T47D (cell line): ENCODE results near the gene ACTG1.
A peak's percentile ranks its signal among the peaks of the same experiment; 100 is the strongest.

Experiments
- DNase-seq, 2 experiments: peaks; one replicate each; pipeline versions ENCODE4 v3.0.0 to v3.0.0-alpha.2; 2011 to 2012; ENCODE audit warnings: low read depth in 1 of 2, low spot score in 1 of 2
- JUND ChIP-seq: IDR thresholded peaks from 2 replicates; pipeline ENCODE4 v1.6.1; 2012; ENCODE audit warnings: low read depth
- in situ Hi-C: cut with HindIII; loops from 2 replicates; pipeline ENCODE4 v1.10.0; 2016; ENCODE audit warnings: low sequenced_read_pairs, low pct_unique_long_range_greater_than_20kb

Gene ACTG1

DNA sequence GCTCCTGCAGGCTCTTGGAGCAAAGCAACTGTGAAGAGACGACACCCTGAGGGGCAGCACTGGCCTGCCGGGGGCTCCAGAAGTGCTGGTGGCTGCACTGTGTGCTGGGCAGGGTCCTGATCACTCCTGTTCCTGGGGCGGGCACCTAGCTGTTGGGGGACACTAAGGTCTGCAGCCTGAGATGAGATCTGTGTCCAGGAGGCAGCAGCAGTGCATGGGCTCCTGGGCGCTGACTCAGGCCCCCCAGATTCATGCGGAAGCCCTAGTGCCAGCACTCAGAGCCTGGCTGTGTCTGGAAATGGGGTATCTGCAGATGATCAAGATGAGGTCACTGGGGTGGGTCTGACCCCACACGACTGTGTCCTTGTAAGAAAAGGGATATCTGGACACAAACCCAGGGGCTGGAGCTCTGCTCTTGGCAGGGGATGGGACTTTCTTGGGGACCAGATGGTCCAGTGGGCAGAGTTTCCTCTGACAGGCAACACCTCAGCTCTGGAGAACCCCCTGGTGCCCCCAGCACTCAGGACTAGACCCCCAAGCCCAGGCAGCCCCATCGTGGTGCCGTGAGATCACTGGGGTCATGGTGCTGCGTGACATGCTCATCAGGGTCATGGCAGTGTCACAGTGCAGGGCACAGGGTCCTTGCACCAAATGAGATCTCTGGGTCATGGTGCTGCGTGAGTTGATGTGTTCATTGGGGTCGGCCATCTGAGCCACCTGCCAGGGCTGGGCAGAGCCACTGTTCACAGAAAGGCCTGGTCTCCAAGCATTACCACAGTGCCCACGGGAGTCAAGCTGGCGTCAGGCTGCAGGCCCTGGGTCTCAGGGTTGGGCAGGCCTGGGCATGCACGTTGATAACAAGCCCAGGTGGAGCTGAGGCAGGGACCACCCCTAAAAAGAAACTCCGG lies 30.1 kb upstream of the ACTG1 start:
- no peak for DNase-seq
- in situ Hi-C loops, result no loop called here
- no peak for TF ChIP-seq JUND

DNA sequence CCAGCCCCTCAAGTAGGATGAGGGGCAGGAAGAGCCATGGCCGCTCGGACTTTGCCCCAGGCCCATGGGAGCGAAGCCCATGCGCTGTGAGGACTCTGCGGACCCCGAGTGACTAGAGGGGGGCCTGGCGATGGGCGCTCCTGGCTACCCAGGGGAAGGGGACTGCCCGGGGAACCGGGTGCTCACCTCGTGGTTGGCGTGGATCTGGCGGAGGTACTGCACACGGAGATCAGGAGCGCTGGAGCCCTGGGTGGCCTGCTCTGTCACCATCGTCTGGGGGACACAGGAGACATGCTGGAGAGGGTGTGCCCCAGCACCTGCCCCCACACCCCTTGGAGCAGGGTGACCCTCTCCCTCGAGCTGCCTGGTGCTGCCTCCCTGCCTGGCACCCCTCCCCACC lies 28.5 kb upstream of the ACTG1 start:
- in situ Hi-C loops, result no loop called here

DNA sequence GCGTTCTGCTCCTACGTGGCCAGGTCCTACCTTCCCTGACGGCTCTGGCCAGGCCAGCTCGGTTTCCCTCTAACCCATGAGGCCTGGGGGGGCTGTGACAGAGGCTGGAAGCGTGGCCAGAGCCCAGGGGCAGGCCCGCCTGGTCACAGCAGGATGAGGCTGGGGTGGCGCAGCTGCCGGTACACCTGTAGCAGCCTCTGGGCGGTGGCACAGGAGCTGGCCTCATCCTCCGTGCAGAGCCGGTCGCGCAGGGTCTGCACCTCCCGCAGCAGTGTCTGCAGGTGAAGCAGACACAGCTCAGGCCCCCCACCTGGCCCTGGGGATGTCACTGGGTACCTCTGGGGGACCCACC lies 28.1 kb upstream of the ACTG1 start:
- no peak for DNase-seq
- in situ Hi-C loops, result no loop called here
- no peak for TF ChIP-seq JUND

More for the DNA sequence above, 28.5 kb upstream of the ACTG1 start:
- no peak for TF ChIP-seq JUND
- DNase-seq, result no peak

DNA sequence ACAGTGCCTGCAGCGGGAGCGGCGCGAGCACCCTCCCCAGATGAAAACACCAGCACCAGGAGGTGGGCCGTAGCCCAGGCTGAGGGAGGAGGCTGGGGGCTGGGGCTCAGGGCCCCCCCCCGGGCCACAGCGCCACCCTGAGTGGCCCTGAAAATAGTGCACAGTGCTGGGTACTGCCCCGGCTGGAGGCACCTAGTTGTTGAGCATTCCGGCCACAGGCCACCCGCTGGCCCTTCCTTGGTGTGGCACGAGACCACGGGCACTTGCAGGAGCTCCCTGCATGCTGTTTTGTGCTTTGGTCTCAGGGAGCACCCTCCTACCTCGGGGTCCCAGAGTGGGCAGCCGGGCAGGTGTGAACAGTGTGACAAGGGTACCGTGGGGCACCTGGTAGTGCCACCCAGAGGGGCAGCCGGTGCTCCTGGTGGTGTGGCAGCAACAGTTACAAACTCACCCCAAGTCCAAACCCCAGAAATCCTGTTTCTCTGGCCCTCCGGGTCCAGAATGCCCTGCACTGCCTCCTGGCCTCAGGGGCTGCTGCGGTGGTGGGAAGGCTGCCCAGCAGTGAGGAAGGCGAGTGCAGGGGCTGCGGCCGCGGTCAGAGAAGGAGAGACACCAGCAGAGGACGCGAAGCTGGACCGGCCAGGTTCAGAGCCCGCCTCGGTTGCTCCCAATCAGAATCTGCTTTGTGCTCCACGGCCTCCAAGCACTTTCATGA lies 27.5 kb upstream of the ACTG1 start:
- no peak for TF ChIP-seq JUND
- no peak for DNase-seq
- in situ Hi-C loops, result no loop called here

DNA sequence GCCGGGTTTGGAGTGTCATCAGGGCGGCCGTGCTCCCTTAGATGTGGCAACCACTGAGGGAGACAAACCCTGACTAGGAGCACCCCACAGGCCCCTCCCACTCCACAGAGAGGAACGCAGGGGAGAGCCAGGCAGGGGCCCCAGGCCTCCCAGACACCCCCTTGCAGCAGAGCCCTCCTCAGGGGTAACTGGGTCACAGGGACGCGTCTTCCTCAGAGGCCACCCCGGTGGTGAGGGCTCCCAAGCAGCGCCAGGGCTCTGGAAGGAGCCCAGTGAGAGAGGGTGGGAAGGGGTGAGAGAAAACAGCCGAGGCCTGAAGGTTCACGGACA lies 26.9 kb upstream of the ACTG1 start:
- TF ChIP-seq JUND, result no peak
- in situ Hi-C loops, result no loop called here
- no peak for DNase-seq

DNA sequence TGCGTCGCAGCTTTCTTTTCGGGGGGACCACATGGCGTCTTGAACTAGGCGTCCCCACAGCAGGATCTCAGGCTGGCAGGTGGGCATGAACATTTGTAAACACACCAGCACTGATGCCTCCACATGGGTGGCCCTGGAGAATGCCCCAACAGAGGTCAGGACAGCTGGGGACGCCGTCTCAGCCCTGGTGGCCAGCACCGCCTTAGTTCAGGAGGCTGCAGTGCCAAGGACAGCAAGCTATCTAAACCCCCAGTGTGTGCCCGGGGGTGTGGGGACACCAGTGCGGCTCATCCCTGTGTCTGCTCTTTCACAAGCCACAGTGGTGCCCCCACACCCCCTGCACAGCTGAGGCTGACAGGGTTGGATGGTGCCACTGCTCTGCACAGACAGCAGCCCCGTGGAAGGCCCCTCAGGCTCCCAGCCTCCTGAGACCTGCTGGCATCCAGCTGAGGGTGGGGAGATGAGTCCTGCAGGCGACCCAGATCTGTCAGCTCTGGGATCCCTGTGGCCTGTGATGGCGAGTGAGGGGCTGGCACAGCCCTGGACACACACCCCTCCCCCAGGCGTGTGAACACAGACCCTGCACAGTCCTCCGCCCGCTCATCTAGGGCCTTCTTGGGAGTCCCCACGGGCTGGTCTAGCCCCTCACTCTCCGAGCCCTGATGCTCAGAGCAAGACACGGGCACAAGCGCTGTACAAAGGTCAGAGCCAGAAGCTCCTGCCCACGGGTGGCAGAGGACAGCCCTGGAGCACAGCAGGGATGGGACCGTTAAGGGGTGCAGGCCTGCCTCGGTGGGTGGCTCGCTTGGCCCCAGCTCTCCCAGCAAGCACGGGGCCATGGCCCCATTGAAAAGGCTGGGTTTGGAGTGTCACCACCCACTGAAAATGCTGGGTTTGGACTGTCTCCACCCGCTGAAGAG lies 26.3 kb upstream of the ACTG1 start:
- TF ChIP-seq JUND, result no peak
- in situ Hi-C loops, result no loop called here

DNA sequence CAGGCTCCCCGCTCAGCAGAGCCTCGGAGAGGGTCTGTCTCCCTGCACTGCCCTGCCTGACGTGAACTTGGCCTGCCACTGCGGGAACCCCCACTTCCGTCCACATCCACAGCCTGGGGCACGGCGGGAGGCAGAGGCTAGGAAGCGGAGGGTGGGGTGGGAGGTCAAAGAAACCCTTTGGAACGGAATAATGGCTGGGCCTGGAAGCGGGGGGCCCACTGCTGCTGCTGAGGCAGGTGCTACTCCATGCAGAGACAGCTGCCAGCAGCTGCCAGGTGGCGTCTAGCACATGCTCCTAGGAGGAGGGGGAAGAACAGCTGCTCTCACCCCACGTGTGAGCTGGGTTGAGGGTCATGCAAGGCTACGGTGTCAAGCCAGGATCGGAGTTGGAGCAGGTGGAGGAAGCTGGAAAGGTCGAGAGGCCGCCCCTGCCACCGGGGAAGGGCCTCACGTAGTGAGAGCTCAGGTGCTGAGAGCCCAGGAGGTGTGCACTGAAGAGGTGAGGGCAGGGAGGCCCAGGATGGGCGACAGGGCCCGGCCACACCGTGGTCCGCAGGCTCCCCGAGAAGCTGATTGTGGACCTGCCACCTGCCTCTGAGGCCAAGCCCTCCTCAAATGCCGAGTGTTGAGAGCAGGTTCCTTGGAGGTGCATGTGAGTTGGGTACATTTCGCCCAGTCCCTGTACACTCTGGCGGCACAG lies 25.4 kb upstream of the ACTG1 start:
- in situ Hi-C loops, result no loop called here
- TF ChIP-seq JUND, result no peak
- no peak for DNase-seq

More for the DNA sequence above, 26.3 kb upstream of the ACTG1 start:
- no peak for DNase-seq

DNA sequence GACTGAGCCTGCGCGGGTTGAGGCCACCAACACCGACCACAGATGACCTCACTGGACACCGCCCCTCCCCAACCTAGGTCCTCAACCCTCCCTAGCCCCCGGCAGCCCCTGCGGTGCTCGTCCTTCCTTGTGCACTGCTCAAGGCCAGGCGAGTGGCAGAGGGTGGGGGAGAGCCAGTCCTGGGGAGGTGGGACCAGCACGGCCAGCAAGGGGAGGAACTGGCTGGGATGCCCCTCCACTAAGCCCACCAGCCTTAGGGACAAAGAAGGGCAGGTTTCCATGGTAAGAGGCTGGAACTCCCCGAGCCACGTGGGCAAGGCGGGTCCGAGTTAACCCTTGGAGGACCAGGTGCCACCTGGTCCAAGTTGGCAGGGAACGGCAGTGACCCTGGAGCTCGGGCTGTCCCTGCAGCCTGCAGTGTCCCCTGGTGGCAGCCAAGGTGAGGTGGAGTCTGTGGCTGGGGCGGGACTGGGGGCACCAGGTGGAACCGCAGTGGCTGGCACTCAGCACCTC lies 24.8 kb upstream of the ACTG1 start:
- TF ChIP-seq JUND, result no peak
- in situ Hi-C loops, result no loop called here
- peak; percentile 53 to 64 for DNase-seq

DNA sequence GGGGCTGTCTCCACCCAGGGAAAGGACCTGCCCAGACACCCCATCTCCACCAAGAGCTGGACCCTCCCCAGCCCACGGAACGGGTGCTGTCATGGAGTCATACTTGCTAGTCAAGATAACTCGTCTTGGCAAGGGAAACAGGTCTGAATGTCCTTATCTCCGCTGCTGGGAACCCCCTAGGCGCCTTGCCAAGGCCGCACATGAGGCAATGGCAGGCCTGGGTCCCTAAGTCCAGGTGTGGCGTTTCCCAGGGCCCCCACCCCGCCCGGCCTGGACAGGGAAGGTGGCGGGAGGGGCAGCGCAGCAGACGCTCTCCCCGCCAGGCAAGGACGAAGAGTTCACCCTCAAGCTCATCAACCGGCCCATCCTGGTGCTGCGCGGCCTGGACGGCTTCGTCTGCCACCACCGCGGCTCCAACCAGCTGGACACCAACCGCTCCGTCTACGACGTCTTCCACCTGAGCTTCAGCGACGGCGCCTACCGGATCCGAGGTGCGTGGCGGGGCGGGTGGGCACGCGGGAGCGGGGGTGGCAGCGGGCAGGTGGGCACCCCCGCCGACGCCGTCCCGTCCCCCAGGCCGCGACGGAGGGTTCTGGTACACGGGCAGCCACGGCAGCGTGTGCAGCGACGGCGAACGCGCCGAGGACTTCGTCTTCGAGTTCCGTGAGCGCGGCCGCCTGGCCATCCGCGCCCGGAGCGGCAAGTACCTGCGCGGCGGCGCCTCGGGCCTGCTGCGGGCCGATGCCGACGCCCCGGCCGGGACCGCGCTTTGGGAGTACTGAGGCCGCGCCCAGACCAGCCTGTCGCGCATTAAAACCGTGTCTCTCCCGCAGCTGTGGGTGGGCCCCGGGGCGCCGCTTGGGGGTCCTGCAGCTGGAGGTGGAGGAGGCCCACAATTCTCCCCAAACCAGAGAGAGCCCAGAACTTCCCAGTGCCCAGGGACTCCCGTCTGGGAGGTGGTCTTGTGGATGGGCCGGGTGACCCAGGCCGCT lies 24.0 kb upstream of the ACTG1 start:
- in situ Hi-C loops, result no loop called here
- no peak for TF ChIP-seq JUND
- DNase-seq, result no peak

DNA sequence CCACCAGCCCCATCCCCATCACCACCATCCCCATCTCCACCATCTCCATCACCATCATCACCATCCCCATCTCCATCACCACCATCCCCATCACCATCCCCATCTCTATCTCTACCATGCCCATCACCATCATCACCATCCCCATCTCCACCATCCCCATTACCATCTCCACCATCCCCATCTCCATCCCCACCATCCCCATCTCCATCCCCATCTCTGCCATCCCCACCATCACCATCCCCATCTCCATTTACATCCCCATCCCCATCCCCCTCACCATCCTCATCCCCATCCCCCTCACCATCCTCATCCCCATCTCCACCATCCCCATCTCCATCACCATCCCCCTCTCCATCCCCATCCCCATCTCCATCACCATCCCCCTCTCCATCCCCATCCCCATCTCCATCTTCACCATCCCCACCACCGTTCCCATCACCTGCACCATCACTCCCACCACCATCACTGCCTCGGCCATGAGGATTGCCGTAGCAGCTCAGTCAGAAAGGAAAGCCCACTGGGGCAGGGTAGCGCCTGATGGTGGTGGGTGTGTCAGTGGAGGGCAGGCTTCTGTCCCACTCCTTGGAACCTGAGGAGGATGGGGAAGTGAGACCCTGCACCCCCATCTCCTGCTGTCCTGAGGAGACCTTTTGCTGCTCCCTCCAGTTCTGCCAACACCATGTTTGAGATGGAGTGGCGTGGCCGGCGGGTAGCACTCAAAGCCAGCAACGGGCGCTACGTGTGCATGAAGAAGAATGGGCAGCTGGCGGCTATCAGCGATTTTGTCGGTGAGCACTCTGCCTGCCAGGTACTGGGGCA lies 23.1 kb upstream of the ACTG1 start:
- no peak for DNase-seq
- TF ChIP-seq JUND, result no peak
- in situ Hi-C loops, result no loop called here
